Measurements from ENCODE around the gene MRPS27.

DNA sequence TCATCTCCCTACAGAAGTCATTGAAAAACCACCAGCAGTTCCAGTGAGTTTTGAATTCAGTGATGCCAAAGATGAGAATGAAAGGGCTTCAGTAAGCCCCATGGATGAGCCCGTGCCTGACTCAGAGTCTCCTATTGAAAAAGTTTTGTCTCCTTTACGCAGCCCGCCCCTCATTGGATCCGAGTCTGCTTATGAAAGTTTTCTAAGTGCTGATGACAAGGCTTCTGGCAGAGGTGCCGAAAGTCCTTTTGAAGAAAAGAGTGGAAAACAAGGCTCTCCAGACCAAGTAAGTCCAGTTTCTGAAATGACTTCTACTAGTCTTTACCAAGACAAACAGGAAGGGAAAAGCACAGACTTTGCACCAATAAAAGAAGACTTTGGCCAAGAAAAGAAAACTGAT, 122.6 kb downstream of the MRPS27 start:
- no peak for TF ChIP-seq TAF1 (IDR thresholded peaks at IDR 0.05; ENCODE audit: borderline replicate concordance, insufficient read depth, low read length)
- TF ChIP-seq SIN3A (IDR thresholded peaks at IDR 0.05; ENCODE audit: borderline replicate concordance, insufficient read depth, low read length), result no peak
- TF ChIP-seq POLR2AphosphoS5 (IDR thresholded peaks at IDR 0.05; ENCODE audit: low read depth, low read length), result no peak
- TF ChIP-seq FOXP2 (optimal IDR thresholded peaks at IDR 0.05; ENCODE audit: borderline replicate concordance, extremely low read depth, extremely low read length, insufficient read depth), result no peak
- TF ChIP-seq, protein P1, sequence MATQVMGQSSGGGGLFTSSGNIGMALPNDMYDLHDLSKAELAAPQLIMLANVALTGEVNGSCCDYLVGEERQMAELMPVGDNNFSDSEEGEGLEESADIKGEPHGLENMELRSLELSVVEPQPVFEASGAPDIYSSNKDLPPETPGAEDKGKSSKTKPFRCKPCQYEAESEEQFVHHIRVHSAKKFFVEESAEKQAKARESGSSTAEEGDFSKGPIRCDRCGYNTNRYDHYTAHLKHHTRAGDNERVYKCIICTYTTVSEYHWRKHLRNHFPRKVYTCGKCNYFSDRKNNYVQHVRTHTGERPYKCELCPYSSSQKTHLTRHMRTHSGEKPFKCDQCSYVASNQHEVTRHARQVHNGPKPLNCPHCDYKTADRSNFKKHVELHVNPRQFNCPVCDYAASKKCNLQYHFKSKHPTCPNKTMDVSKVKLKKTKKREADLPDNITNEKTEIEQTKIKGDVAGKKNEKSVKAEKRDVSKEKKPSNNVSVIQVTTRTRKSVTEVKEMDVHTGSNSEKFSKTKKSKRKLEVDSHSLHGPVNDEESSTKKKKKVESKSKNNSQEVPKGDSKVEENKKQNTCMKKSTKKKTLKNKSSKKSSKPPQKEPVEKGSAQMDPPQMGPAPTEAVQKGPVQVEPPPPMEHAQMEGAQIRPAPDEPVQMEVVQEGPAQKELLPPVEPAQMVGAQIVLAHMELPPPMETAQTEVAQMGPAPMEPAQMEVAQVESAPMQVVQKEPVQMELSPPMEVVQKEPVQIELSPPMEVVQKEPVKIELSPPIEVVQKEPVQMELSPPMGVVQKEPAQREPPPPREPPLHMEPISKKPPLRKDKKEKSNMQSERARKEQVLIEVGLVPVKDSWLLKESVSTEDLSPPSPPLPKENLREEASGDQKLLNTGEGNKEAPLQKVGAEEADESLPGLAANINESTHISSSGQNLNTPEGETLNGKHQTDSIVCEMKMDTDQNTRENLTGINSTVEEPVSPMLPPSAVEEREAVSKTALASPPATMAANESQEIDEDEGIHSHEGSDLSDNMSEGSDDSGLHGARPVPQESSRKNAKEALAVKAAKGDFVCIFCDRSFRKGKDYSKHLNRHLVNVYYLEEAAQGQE (IDR thresholded peaks at IDR 0.05; ENCODE audit: insufficient read depth in 1 of 2, low read depth in 2 of 2, low read length in 2 of 2), result no peak
